HG03280 (cell line): ENCODE data around the gene PRODH2.

Source experiments
- ATAC-seq: cut with Tn5 transposase; IDR thresholded peaks from one replicate; pipeline ENCODE4 v1.9.1; 2021; ENCODE audit warnings: mild to moderate bottlenecking, moderate library complexity; ENCODE audit not compliant: unreplicated experiment

Gene PRODH2

DNA sequence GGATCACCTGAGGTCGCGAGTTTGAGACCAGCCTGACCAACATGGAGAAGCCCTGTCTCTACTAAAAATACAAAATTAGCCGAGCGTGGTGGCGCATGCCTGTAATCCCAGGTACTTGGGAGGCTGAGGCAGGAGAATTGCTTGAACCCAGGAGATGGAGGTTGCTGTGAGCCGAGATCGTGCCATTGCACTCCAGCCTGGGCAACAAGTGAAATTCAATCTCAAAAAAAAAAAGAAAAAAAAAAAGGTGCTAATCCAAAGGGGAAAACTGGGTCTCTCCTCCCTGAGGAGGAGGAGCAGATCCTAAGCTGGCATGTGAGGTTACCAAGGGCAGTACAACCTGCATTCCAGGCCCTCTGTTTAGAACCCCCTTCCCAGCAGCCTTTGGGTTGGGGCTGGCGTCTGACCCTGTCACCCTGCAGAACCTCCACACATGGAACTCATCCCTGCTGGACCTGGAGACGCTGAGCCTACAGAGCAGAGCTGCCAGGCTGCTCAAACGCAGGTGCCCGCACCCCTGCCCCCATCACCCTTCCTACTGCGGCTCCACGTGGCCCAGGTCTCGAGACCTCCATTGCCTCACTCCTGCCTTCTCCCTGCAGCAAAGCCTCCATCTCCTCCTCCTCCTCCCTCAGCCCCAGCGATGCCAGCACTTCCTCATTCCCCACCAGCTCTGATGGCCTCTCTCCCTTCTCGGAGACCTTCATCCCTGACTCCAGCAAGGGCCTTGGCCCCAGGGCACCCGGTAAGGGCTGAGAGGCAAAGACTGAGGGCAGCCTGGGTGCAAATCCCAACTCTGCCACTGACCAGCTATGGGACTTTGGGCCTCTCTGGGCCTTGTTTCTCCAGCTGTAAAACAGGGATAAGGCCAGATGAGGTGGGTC is 48.0 kb downstream of the PRODH2 start:
- no peak for ATAC-seq

DNA sequence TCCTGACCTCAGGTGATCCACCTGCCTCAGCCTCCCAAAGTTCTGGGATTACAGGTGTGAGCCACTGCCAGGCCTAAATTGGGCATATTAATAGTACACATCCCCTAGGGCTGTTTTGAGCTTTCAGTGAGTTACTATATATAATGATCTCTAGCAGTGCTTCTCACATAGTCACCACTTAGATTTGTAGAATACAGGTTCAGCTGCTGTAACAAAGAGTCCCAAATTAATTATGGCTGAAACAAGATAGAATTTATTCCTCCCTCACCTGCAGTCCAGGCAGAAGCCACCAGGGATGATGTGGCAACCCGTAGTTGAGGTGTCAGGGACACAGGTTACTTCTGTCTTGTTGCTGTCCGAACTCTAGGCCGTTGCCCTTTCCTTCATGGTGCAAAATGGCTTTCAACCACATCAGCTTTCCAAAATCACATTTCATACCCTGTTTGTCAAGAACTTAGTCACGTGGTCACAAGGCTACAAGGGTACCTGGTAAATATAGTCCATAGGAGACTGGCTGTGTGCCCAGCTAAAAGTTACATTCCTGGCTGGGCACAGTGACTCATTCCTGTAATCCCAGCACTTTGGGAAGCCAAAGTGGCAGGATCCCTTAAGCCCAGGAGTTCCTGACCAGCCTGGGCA is 51.8 kb downstream of the PRODH2 start:
- ATAC-seq = no peak

DNA sequence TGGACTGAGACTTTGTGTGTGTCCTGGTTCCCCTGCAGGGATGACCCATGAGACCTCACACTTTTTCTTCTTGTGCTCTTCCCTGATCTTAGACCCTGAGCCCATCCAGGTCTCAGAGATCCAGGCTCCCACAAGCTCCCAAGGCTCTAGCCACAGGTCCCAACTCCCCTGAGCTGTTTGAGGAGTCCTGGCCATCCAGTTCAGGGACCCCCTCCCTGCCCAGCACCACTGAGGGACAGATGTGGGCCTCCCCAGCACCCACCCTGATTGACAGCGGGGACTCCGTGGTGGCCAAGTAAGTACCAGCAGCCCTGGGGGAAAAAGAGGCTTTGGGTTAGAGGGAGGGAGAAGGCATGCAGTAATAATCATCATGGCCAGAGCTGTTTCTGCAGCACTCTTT is 52.9 kb downstream of the PRODH2 start:
- ATAC-seq = no peak

- ATAC-seq = peak; percentile 94
Observed at GRCh38 chr19:35757749-35758608, 54.7 kb downstream of the PRODH2 start, which contains the start of gene PROSER3. Gene PROSER3 (plus strand): TSS chr19:35758176. CDS start chr19:35758216, 40 bp downstream.

- ATAC-seq = no peak
Observed at GRCh38 chr19:35757231-35757748, 55.4 kb downstream of the PRODH2 start.

GRCh38 chr19:35756377-35757230 is 56.0 kb downstream of the PRODH2 start, which contains the start of gene HSPB6:
Gene HSPB6 (minus strand): TSS chr19:35757029. CDS start chr19:35757008, 21 bp downstream.
- ATAC-seq = no peak

DNA sequence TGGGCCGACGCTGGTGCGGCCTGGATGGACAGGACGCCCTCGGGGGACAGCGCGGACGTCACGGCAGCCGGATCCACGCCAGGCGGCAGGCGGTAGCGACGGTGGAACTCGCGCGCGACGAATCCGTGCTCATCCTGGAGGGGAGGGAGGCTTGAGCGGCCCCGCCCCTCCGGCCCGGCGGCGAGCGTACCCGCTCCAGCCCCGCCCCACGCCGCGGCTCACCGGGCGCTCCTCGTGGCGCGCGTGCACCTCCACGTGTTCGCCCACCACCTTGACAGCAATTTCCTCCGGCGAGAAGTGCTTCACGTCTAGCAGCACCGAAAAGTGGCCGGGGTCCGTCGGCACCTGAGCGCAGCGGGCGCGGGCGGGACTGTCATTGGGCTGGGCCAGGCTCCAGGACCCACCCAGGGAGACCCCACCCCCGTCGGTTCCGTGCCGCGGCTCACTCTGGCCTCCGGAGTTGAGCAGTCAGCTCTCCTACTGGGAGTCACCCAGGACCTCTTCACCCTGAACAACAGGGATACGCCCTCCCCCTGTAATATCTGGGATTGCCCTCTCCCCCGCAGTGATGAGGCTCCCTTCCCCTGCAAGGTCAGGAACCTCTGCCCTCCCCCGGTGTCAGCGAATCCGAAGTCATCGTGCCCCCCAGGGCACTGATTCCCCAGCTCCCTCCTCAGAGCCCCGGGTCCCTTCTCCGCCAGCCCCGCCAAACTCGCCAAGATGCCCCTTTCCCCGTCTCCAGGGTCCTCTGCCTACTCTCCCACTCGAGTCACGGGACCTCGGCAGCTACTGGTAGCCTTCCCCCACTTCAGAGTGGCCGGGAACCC is 56.9 kb downstream of the PRODH2 start:
- ATAC-seq = no peak

DNA sequence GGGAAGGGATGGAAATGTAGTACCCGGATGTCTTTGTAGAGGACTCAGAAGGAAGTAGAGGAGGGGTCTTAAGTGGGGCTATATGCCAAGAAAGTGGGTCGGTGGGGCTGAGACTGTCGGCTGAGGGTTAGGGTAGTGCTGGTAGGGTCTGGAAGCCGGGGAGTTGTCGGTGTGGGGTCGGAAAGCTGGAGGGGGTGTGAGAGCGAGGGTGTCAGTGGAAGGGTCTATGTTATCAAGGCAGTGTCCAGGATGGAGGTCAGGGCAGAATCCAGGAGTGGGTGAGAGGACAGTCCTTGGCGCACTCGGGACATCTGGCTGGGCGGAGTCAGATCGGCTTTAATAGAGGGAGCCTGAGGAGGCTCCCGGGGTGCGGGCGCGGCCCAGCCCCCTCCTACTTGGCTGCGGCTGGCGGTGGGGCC is 57.5 kb downstream of the PRODH2 start:
- no peak for ATAC-seq

- no peak for ATAC-seq
Observed at GRCh38 chr19:35754370-35755130, 58.1 kb downstream of the PRODH2 start.

GRCh38 chr19:35753634-35754369 is 58.8 kb downstream of the PRODH2 start:
- ATAC-seq = no peak

GRCh38 chr19:35752746-35753350 is 59.8 kb downstream of the PRODH2 start:
- ATAC-seq = no peak

- no peak for ATAC-seq
Observed at GRCh38 chr19:35751839-35752745, 60.6 kb downstream of the PRODH2 start.

GRCh38 chr19:35750167-35750566 is 62.5 kb downstream of the PRODH2 start:
- ATAC-seq = no peak
